ENCODE measurements around the gene NME2.
"Not testable (repeated sequence)": the region's sequence is repeated elsewhere in the genome, so short reads cannot be mapped to it uniquely, and the experiment has no call there.

Gene NME2

GRCh38 chr17:51166198-51166986 lies at the start of gene NME2:
NME2 (plus strand) TSS chr17:51166411; CDS start chr17:51166831, 420 bp downstream.
- peak; percentile 38 to 66 (median 50) for DNase-seq (ENCODE audit: low read depth in 3 of 3)

- DNase-seq (ENCODE audit: low read depth in 3 of 3), result no peak
Measured at GRCh38 chr17:51118330-51119195, 47.6 kb upstream of the NME2 start.

GRCh38 chr17:51119415-51120356 lies 46.5 kb upstream of the NME2 start:
- no peak for DNase-seq (ENCODE audit: low read depth in 3 of 3)

- peak in 1 of 3 donors; percentile 7 for DNase-seq (ENCODE audit: low read depth in 3 of 3)
Measured at GRCh38 chr17:51120357-51120738, 45.9 kb upstream of the NME2 start.

GRCh38 chr17:51120739-51121619 lies 45.2 kb upstream of the NME2 start, which contains the start of gene SPAG9:
SPAG9 (minus strand) TSS chr17:51120868; CDS start chr17:51120656, 212 bp downstream.
- peak; percentile 85 to 90 (median 85) for DNase-seq (ENCODE audit: low read depth in 3 of 3)

- DNase-seq (ENCODE audit: low read depth in 3 of 3), result peak; percentile 84 to 90 (median 89)
Measured at GRCh38 chr17:51121620-51122472, 44.4 kb upstream of the NME2 start.

- DNase-seq (ENCODE audit: low read depth in 3 of 3), result not testable (repeated sequence)
Measured at GRCh38 chr17:51122473-51123115, 43.6 kb upstream of the NME2 start.

GRCh38 chr17:51124640-51125503 lies 41.3 kb upstream of the NME2 start:
- no peak for DNase-seq (ENCODE audit: low read depth in 3 of 3)

GRCh38 chr17:51128076-51128475 lies 38.1 kb upstream of the NME2 start:
- no peak for DNase-seq (ENCODE audit: low read depth in 3 of 3)

GRCh38 chr17:51132964-51133319 lies 33.3 kb upstream of the NME2 start:
- DNase-seq (ENCODE audit: low read depth in 3 of 3), result no peak

GRCh38 chr17:51133365-51133764 lies 32.8 kb upstream of the NME2 start:
- no peak for DNase-seq (ENCODE audit: low read depth in 3 of 3)

GRCh38 chr17:51135956-51136355 lies 30.3 kb upstream of the NME2 start:
- no peak for DNase-seq (ENCODE audit: low read depth in 3 of 3)

GRCh38 chr17:51142597-51142996 lies 23.6 kb upstream of the NME2 start:
- no peak for DNase-seq (ENCODE audit: low read depth in 3 of 3)

- DNase-seq (ENCODE audit: low read depth in 3 of 3), result no peak
Measured at GRCh38 chr17:51144266-51145022, 21.8 kb upstream of the NME2 start.

GRCh38 chr17:51147650-51148049 lies 18.6 kb upstream of the NME2 start:
- DNase-seq (ENCODE audit: low read depth in 3 of 3), result no peak

GRCh38 chr17:51149163-51149562 lies 17.0 kb upstream of the NME2 start:
- no peak for DNase-seq (ENCODE audit: low read depth in 3 of 3)

- DNase-seq (ENCODE audit: low read depth in 3 of 3), result no peak
Measured at GRCh38 chr17:51150932-51151331, 15.3 kb upstream of the NME2 start.
